Kidney (tissue), 14 donors: Measurements from ENCODE around the gene ALAS1. TPM values are rescaled to one million over a fixed set of nuclear protein-coding genes. Genes with fewer than 3 reads are reported as not detected.

ENCODE experiments used
- DNase-seq, 5 donors: peaks; one replicate each; pipeline ENCODE4 v3.0.0-alpha.2; 2013 to 2020
- FAIRE-seq: peaks from 2 replicates; lab custom pipeline; 2012; peaks lifted over from hg19 to GRCh38; lab: Jason Lieb, UNC
- H3K27ac ChIP-seq, 2 donors: one replicate each; pipeline ENCODE4 v1.7.0; 2013; ENCODE audit warnings: low read depth in 2 of 2, low read length in 2 of 2, inconsistent platforms in 1 of 2
- H3K27me3 ChIP-seq: one replicate; pipeline ENCODE4 v1.7.1; 2013; ENCODE audit warnings: low read length, inconsistent platforms; ENCODE audit not compliant: control insufficient read depth, insufficient read depth
- H3K36me3 ChIP-seq, 3 donors: one replicate each; pipeline versions ENCODE4 v1.7.0 to v1.7.1; 2013; ENCODE audit warnings: low read length in 3 of 3, control low read depth in 1 of 3, inconsistent platforms in 1 of 3; ENCODE audit not compliant: insufficient read depth in 3 of 3, control insufficient read depth in 2 of 3
- H3K4me1 ChIP-seq, 3 donors: one replicate each; pipeline versions ENCODE4 v1.7.0 to v1.7.1; 2013; ENCODE audit warnings: low read length in 3 of 3, inconsistent platforms in 1 of 3, low read depth in 1 of 3; ENCODE audit not compliant: control insufficient read depth in 2 of 3, insufficient read depth in 2 of 3
- H3K4me3 ChIP-seq, 3 donors: one replicate each; pipeline versions ENCODE4 v1.7.0 to v1.8.1; 2013; ENCODE audit warnings: low read length in 3 of 3, control low read depth in 1 of 3, inconsistent platforms in 1 of 3
- H3K9ac ChIP-seq, 3 donors: one replicate each; pipeline versions ENCODE4 v1.7.0 to v1.7.1; 2013; ENCODE audit warnings: low read length in 3 of 3, control low read depth in 1 of 3, inconsistent platforms in 1 of 3
- H3K9me3 ChIP-seq, 3 donors: one replicate each; pipeline versions ENCODE4 v1.7.0 to v1.7.1; 2013; ENCODE audit warnings: low read length in 3 of 3, control low read depth in 1 of 3, inconsistent platforms in 1 of 3; ENCODE audit not compliant: control insufficient read depth in 2 of 3, insufficient read depth in 1 of 3
- CTCF ChIP-seq: IDR thresholded peaks from 3 replicates; pipeline ENCODE4 v1.5.1; 2012; ENCODE audit warnings: mild to moderate bottlenecking, moderate library complexity, borderline replicate concordance; ENCODE audit not compliant: insufficient read depth; ENCODE audit errors: extremely low read depth
- intact Hi-C: fragments of 100-400 bp; cut with DNase I; formaldehyde crosslinking; loops from one replicate; pipeline ENCODE4 v1.11.1; 2022
- polyA plus RNA-seq: library from polyadenylated mRNA; stranded (reverse); fragments of 350-450 nt; fragmentation: Illumina TruSeq; extraction: RNeasy Lipid Tissue Mini Kit (QIAGEN cat#74804); gene quantifications from one replicate; pipeline ENCODE4 v1.2.3, GENCODE V29; 2014; ENCODE audit warnings: low read depth, low replicate concordance; ENCODE audit not compliant: insufficient read depth
- total RNA-seq: library from RNA; stranded (reverse); fragmentation: NEBNext Ultra II Directional; extraction: Animal tissue kit (Norgen Biotek cat#: 25700); gene quantifications from one replicate; pipeline ENCODE4 v1.2.1, GENCODE V29; 2021
- donor health status: control.
- donor health status: control.
- donor health status: control.
- donor health status: control.
- donor health status: control.
- donor health status: DM: yes; HTN: yes; CAD: no.
- donor health status: Normal renal cell carcinoma (clear cell type).

Gene ALAS1
- total and polyA plus RNA-seq, 2 donors from 2014 or later: 42.8 to 77.2 TPM

GRCh38 chr3:52249683-52250082 is 51.7 kb downstream of the ALAS1 start:
- Histone ChIP-seq H3K9ac (no peak overlapping the region), H3K9me3 (no peaks in the 10 kb centered on the region), H3K27ac (no peak overlapping the region), H3K4me3 (no peak overlapping the region), H3K27me3 (no peaks in the 10 kb centered on the region), H3K36me3 (peaks cover 0 to 9% (median 5%) of the 10 kb centered on the region in 3 donors), H3K4me1 (peaks cover 0 to 20% (median 6%) of the 10 kb centered on the region in 3 donors)
- no peak for TF ChIP-seq CTCF
- FAIRE-seq: no peak
- intact Hi-C loops: no loop called here
- DNase-seq: peak in 1 of 5 donors; percentile 22

- H3K4me1 ChIP-seq: peaks cover 0 to 20% (median 6%) of the 10 kb centered on the region in 3 donors
- H3K27me3 ChIP-seq: no peaks in the 10 kb centered on the region
- no peak overlapping the region for H3K9ac ChIP-seq
- DNase-seq (no peak), FAIRE-seq (no peak)
- no peak overlapping the region for H3K27ac ChIP-seq
- TF ChIP-seq CTCF: no peak
- no peak overlapping the region for H3K4me3 ChIP-seq
- intact Hi-C loops: no loop called here
- H3K9me3 ChIP-seq: no peaks in the 10 kb centered on the region
- peaks cover under 1 to 9% (median 5%) of the 10 kb centered on the region in 3 donors for H3K36me3 ChIP-seq
Measured at GRCh38 chr3:52250122-52250521, 52.2 kb downstream of the ALAS1 start.

DNA sequence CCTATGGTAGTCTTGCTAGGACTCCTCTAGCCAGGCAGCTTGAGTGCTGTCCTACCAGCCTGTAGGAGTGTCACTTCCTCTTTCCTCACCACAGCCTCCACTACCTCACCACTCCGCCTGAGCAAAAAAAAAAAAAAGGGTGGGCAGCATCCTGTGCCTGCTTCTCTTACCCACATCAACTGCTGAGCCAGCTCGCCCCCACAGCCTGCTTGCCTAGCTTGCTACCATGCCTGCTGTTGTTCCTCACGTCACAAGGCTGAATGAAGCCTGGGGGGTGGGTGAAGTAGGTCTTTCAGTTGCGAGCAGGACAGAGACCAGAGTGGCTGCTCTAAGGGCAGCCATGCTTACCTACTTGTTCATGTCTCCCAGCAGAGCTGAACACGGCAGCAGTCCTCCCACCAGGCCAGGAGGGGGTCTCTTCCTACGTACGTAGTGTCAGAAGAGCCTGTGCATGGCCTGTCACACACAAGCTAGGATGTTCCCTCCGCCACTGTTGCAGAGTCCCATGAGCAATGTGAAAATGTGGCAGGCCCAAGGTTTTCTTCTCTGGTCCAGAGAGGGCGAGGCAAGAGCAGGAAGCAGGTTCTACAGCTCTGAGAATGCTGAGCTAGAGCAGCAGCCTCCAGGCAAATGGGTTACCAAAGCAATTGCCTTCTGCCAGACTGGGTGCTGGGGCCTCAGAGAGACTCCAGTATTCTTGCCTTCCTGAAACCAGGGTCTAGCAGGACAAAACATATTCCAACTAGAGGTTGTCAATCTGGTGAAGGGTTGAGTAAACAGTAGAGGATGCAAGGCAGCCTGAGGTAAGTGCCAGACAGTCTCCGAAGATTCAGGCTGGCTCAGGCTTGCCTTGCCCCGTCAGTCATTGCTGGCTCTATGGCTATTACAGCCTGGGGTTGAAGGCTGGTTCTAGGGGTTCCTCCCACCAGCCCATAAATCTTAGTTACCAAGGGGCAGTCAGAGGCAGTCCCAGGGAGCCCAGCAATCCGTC is 55.6 kb downstream of the ALAS1 start:
- H3K9ac ChIP-seq: no peak overlapping the region
- H3K36me3 ChIP-seq: peaks cover 18 to 43% (median 33%) of the 10 kb centered on the region in 3 donors
- peaks cover 0 to 17% (median 10%) of the 10 kb centered on the region in 3 donors for H3K4me1 ChIP-seq
- no peak overlapping the region for H3K27ac ChIP-seq
- intact Hi-C loops: no loop called here
- no peak for TF ChIP-seq CTCF
- FAIRE-seq: no peak
- no peaks in the 10 kb centered on the region for H3K9me3 ChIP-seq
- H3K4me3 ChIP-seq: no peak overlapping the region
- no peaks in the 10 kb centered on the region for H3K27me3 ChIP-seq
- DNase-seq: peak in 1 of 5 donors; percentile 87
